ENCODE measurements around the gene RANBP9.

Gene RANBP9

GRCh38 chr6:13593720-13594119, 117.9 kb downstream of the RANBP9 start:
- DNase-seq (ENCODE audit: low spot score): no peak

GRCh38 chr6:13593103-13593502, 118.5 kb downstream of the RANBP9 start:
- no peak for DNase-seq (ENCODE audit: low spot score)

GRCh38 chr6:13591205-13591921, 120.3 kb downstream of the RANBP9 start:
- DNase-seq (ENCODE audit: low spot score): no peak

GRCh38 chr6:13590574-13591153, 121.0 kb downstream of the RANBP9 start:
- DNase-seq (ENCODE audit: low spot score): no peak

- DNase-seq (ENCODE audit: low spot score): no peak
These were observed 121.8 kb downstream of the RANBP9 start for GRCh38 chr6:13589801-13590200.

GRCh38 chr6:13586603-13587542, 124.8 kb downstream of the RANBP9 start:
- DNase-seq (ENCODE audit: low spot score): no peak

GRCh38 chr6:13581700-13582229, 129.9 kb downstream of the RANBP9 start:
- DNase-seq (ENCODE audit: low spot score): no peak

GRCh38 chr6:13579911-13580310, 131.7 kb downstream of the RANBP9 start:
- DNase-seq (ENCODE audit: low spot score): no peak

- DNase-seq (ENCODE audit: low spot score): no peak
These were observed 133.7 kb downstream of the RANBP9 start for GRCh38 chr6:13577926-13578325.

- DNase-seq (ENCODE audit: low spot score): no peak
These were observed 135.6 kb downstream of the RANBP9 start for GRCh38 chr6:13576017-13576416.

- no peak for DNase-seq (ENCODE audit: low spot score)
These were observed 136.3 kb downstream of the RANBP9 start for GRCh38 chr6:13575377-13575775.

GRCh38 chr6:13574571-13575376, 136.9 kb downstream of the RANBP9 start, which contains the start of gene SIRT5:
TSS of gene SIRT5 (plus strand) at chr6:13574601. CDS start at chr6:13584111, 9,510 bp downstream.
- peak; percentile 82 for DNase-seq (ENCODE audit: low spot score)

GRCh38 chr6:13574149-13574570, 137.5 kb downstream of the RANBP9 start:
- peak; percentile 92 for DNase-seq (ENCODE audit: low spot score)

- DNase-seq (ENCODE audit: low spot score): peak; percentile 85
These were observed 137.9 kb downstream of the RANBP9 start for GRCh38 chr6:13573669-13574110.

GRCh38 chr6:13572951-13573654, 138.5 kb downstream of the RANBP9 start:
- DNase-seq (ENCODE audit: low spot score): no peak

- no peak for DNase-seq (ENCODE audit: low spot score)
These were observed 139.4 kb downstream of the RANBP9 start for GRCh38 chr6:13572240-13572639.
